DMS 273 (cell line): ENCODE measurements around the gene TRIM28.

Source experiments
- DNase-seq: peaks from one replicate; lab custom pipeline; 2025; ENCODE audit not compliant: unreplicated experiment; lab: John Stamatoyannopoulos, UW

Gene TRIM28

GRCh38 chr19:58559275-58560006 lies 15.6 kb downstream of the TRIM28 start:
- no peak for DNase-seq

DNA sequence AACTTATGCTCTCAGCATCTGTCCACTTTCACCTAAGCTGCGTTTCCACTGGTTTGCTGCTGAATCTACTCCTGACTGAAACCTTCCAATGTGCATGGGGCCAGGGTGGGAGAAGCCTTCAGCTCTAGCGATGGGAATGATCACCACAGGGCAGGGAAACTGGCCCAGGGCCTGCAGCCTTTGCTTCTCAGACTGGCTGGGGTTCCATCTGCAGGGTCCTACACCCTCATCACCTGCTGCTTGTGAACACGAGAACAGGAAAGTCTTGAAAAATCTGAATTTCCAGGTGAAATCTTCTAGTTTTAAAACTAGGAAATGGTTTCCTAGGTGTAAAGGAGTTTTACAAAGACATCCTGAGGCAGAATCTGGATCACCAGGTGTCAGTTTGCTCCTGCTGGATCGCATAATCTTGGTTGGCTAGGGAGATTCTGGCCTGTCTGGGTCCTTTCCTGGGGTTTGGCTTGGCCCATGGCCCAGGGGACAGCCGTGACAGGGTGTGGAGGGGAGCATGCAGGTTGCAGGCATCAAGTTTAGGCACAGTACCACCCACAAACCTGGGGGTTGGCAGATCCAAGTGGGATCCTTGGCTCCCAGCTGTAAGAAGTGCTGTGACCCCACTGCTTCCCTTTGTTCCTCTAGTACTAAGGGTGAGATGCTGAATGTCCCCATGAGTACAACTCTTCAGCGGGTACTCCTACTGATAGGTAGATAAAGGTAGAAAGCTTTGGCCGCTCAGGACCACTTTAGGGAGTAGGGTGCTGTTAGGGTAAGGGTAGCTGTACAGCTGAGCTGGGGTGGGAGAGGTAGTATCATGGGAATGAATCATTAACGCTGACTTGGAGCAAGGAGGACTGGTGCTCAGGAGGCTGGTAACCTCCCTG lies 16.4 kb downstream of the TRIM28 start:
- DNase-seq = no peak

DNA sequence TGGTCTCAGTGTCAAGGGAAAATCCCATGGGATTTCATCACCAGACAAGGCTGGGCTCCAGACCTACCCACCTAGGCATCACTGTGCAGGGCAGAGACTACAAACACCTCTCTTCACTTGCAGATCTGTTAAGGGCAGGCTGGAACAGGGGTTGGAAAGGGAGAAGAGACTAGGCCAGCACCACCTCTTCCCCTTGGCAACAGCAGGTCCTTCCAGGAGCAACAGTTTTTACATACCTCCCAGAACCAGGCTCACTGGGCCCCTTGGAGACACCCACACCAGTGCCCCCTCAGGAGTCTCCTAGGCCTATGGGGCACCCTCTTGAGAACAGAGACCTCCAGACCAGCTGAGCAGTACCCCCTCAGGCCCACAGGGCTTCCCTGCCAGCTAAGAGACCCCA lies 17.1 kb downstream of the TRIM28 start:
- no peak for DNase-seq

- DNase-seq = no peak
These were observed 17.7 kb downstream of the TRIM28 start for GRCh38 chr19:58561373-58562121.

DNA sequence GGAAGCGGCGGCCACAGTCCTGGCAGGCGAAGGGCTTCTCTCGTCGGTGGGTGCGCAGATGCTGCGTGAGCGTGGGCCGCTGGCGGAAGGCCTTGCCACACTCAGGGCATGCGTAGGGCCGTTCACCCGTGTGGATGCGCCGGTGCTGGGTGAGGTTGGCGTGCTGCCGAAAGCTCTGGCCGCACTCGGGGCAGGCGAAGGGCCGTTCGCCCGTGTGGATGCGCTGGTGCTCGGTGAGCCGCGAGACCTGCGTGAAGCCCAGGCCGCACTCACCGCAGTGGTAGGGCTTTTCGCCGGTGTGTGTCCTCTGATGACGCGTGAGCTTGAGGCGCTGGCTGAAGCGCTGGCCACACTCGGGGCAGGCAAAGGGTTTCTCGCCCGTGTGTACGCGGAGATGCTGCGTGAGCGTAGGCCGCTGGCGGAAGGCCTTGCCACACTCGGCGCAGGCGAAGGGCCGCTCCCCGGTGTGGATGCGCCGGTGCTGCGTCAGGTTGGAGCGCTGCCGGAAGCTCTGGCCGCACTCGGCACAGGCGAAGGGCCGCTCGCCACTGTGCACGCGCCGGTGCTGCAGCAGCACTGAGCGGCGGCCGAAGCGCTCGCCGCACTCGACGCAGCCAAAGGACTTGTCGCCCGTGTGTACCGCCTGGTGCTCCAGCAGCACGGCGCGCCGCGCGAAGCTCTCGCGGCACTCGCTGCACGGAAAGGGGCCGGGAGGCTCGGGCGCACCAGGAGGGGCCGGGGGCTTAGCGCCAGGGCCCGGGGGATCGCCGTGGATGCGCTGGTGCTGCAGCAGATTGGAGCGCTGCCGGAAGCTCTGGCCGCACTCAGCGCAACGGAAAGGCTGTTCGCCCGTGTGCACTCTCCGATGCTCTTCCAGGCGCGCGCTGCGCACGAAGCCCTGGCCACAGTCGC lies 18.5 kb downstream of the TRIM28 start:
- DNase-seq = no peak

DNA sequence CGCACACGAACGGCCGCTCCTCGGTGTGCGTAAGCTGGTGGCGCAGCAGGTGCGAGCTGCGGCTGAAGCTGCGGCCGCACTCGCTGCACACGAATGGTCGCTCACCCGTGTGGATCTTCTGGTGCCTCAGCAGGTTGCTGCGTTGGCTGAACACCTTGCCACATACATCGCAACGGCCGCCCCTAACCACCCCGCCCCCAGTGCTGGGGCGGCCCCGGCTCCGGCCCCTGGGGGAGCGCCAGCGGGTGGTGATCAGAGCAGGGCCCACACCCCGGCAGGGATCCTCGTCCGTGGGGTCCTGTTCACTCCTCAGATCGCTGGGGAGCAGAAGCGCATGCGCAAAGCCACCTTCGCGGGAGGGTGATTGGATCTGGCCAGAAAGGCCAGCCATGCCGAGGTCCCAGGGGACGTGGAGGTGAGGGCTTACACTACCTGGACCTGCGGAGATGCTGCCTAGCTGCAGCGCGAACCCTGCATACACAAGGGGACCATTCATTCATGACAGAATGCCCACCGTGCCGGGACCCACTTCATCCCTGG lies 19.2 kb downstream of the TRIM28 start:
- no peak for DNase-seq

GRCh38 chr19:58563823-58564222 lies 20.0 kb downstream of the TRIM28 start:
- DNase-seq = no peak

GRCh38 chr19:58566989-58567388 lies 23.1 kb downstream of the TRIM28 start:
- no peak for DNase-seq

GRCh38 chr19:58568453-58569130 lies 24.7 kb downstream of the TRIM28 start:
- no peak for DNase-seq

GRCh38 chr19:58569191-58569942 lies 25.5 kb downstream of the TRIM28 start:
- no peak for DNase-seq

DNA sequence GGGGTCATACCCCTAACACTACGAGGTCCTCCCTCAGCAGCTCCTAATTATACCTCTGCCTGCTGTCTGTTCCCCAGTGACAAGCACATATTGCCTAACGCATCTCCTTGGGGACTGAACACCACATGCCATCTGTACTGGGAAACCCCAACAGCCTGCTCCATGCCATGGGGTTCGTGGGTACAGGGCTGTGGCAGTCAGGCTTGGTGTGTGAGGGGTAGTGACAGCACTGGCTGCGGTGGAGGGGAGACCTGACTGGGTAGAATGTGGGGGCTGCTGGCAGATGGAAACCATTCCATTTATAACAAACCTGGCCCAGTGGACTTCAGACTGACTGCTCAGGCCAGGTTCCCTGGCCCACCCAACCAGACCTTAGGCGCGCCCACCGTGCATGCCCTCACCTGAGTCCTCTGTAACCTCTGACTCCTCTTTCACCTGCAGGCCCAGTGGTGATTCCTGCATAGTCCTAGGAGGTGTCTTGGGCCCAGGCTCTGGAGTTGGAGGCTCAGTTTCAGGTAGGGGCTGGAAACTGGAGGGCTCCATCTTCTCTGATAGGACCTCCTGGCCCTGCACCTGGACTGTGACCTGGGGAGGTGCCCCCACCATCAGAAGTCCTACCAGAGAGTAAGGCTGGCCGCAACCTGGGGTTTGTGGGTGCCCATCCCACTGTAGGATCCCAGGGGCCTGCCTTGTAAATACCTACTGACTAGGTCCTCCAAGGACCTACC lies 26.2 kb downstream of the TRIM28 start:
- no peak for DNase-seq

- no peak for DNase-seq
These were observed 27.1 kb downstream of the TRIM28 start for GRCh38 chr19:58570770-58571574.

DNA sequence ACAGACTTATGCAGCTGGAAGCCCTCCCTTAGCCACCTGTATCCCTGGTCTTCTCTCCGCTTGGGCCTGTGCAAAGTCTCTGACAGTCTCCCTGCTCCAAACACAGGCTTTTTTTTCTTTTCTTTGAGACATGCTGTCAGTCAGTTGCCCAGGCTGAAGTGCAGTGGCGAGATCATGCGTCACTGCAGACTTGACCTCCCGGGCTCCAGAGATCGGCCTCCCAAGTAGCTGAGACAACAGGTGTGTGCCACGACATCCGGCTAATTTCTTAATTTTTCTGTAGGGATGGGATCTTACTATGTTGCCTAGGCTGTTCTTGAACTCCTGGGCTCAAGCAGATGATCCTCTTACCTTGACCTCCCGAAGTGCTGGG lies 27.7 kb downstream of the TRIM28 start:
- DNase-seq = no peak

DNA sequence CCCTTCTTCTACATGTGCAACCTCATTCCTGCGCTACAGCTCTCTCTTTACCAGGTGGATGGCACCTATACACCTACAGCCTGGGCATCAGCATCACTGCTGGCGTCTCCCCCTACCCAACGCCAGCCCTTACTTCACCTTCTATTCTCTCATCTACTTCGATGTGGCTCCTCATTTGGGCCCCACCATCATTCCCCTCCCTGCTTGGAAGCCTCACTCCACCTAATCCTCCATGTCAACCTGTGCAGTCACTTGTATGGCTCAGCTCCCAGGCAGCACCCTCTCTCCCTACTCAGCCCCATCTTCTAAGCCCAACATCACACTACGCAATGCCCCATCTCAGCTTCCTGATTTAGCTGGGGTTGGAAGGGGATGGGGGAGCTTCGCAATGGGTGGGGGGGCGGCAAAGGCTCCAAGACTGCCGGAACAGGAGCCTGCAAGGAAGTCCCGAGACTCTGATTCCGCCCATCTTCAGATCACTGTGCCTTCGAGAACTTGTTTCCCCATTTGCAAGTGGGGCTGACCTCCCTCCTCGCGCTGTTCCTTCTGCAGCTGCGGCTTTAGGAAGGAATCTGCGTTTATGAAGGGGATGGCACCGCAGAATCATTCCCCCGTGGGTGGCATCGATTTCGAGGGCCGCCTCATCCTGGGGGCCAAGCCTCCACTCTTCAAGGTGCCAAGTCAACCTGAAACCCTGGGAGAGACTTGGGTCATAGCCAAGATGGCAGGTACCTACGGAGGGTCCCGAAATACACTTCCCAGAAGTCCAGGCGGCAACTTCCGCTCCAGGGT lies 28.4 kb downstream of the TRIM28 start:
- no peak for DNase-seq

GRCh38 chr19:58572818-58573657 lies 29.2 kb downstream of the TRIM28 start, which contains the start of gene MZF1:
Gene MZF1 (minus strand): TSS chr19:58573335. CDS start chr19:58571389, 1,946 bp downstream.
- DNase-seq = no peak

- DNase-seq = no peak
These were observed 29.8 kb downstream of the TRIM28 start for GRCh38 chr19:58573658-58574164.
